HG02571 (cell line): ENCODE results near the gene DNAJA2.
"Not testable (repeated sequence)": the region's sequence is repeated elsewhere in the genome, so short reads cannot be mapped to it uniquely, and the experiment has no call there.

Experiments used
- ATAC-seq: cut with Tn5 transposase; IDR thresholded peaks from one replicate; pipeline ENCODE4 v1.9.1; 2021; ENCODE audit warnings: mild to moderate bottlenecking, moderate library complexity; ENCODE audit not compliant: unreplicated experiment

DNAJA2 gene

DNA sequence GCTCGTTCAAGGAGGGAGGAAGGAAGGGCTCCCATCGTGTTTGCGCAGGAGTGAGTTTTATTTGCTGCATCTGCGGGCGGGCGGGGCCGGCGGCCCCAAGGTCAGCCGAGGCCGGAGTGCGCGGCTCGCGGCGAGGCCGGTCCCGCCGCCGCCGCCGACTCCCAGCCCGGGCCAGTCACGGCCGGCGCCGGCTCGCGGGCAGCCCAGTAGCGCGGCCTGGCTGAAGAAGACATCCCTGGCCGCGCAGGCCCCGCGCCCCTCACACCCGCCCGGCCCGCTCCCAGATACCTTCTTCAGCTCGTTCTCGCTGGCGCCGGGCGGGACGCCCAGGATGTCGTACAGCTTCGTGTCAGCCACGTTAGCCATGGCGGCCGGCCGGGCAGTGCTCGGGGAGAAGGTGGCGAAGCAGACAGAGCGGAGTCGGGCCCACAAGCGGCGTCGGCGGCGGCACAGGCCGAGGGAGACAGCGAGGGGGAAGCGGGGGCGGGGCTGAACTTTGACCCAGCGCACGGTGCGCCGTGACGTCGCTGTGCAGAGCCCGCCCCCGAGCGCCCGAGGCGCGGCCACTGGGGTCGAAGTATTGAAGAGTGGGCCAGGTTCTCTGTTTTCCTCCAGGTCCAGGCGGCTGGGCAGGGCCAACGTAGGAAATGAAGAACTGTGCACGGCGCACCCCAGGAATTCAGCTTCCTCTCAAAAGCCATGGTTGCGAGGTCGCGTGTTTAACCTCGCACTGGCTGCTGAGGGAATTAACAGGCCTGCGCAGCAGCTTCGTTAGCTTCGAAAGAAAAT is at the start of gene DNAJA2:
TSS of gene DNAJA2 (minus strand) at position 468 of the 789 bp plus-strand sequence. CDS start at position 366, 102 bp downstream.
- ATAC-seq = peak; percentile 77

DNA sequence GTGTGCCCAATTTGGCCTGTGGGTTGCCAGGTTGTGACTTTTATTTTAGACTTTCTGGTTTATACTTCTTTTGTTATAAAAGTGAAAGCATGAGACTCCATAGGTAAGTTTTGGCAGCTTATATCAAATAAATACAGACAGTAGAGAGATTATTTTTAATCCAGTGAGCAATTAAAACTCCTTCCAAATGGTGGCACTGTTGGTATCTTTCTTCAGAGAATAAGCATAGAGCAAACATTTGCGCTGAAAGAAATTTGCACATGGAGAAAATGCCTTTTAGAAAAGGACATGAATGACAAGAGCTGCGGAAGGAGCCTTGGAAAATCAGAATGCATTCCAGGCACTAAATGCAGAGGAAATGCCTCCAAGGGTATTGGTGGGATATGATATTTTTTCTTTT is 46.1 kb upstream of the DNAJA2 start:
- ATAC-seq = no peak

DNA sequence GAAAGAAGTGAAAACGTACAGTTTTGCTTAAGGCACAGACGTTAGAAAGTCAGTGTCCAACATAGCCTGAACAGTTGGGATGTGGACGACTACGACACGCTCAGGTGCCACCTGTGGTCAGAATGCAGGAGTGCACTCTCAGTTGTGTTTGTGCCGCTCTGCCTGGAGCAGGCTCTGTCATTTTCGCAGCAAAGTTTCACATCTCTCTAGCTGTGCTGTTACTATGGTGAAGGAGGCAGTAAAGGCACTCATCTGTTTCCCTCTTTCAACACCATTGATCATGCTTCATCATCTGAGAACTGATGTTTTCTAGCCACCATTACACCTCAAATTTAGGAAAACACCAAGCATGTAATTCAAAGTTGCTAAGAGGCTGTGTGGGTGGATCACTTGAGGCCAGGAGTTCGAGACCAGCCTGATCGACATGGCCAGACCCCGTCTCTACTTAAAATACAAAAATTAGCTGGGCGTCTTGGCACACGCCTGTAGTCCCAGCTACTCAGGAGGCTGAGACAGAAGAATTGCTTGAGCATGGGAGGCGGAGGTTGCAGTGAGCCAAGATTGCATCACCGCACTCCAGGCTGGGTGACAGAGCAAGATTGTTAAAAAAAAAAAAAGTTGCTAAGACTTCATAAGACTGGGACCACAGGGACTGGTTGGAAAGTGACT is 44.9 kb upstream of the DNAJA2 start:
- peak; percentile 99 for ATAC-seq

DNA sequence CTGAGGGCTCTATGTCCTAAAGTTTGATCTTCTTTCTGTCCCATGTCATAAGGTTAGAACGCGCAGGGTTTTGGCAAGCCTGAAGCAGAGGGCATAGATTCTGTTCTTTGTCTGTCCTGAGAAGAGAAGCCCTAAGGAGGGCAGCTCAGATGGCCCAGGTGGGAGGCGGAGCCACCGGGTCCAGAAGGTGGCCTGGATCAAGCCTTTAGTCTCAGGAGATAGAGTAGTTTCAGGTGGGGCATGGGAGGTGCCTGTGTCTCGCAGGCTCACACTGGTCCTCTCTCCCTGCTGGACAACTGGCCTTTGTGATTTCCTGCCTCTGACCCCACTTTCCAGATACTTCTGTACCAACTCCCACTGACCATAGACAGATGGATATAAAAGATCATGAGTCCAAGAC is 44.2 kb upstream of the DNAJA2 start:
- ATAC-seq = no peak

DNA sequence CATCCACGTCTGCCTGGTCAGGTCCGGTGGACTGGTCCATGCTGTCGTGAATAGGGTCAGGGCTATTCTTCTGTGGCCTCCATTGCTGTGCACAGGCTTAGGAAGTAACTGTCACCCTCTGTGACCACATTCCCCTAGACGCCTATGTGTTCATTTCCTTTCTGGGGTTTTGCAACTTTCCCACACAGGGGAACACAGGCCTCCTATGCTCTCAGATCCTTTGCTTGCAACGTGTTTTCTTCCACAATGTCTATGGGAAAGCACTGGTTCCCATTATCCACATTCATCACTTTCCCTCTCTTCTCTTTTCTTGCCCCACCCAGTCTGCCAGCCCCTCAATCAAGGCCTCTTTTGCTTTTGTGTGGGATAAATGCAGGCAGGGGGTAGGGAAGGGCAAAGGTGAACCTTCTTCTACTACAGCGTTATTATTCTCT is 43.2 kb upstream of the DNAJA2 start:
- no peak for ATAC-seq

DNA sequence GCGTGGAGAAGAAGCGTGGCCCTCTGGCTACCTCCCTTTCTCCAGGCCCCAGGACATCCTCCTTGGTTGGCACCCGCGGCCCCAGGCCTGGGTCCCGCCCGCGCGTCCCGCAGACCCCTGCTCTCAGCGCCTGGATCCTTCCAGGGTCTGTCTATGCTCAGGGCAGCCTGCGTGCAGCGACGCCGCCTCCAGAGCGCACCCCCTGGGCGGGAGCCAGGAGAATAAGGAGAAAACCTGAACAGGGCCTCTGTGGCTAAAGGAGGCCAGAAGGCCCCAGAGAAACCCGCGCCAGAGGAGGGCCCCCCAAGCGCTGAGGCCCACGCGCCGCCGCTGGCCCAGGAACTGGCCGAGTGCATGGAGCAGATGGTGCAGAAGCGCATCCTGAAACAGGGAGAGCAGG is 40.4 kb upstream of the DNAJA2 start:
- ATAC-seq = no peak

DNA sequence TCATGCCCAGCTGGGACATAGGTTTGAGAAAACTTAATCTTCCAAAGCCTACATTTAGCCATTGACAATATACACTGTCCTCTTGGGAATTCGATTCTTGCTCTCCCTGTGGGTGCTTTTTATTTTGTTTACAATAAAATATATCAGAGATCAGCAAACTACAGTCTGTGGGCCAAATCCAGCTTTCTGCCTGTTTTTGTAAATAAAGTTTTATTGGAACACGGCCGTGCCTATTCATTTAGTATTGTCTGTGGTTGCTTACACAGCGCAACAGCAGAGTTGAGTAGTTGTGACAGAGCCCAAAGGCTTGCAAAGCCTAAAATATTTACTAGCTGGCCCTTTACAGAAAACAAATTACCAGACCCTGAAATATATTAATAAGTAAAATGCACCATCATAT is 39.7 kb upstream of the DNAJA2 start:
- ATAC-seq = no peak

- ATAC-seq = not testable (repeated sequence)
Measured at GRCh38 chr16:47010812-47011211, 37.3 kb upstream of the DNAJA2 start.

- ATAC-seq = no peak
Measured at GRCh38 chr16:47008612-47009011, 35.1 kb upstream of the DNAJA2 start.

DNA sequence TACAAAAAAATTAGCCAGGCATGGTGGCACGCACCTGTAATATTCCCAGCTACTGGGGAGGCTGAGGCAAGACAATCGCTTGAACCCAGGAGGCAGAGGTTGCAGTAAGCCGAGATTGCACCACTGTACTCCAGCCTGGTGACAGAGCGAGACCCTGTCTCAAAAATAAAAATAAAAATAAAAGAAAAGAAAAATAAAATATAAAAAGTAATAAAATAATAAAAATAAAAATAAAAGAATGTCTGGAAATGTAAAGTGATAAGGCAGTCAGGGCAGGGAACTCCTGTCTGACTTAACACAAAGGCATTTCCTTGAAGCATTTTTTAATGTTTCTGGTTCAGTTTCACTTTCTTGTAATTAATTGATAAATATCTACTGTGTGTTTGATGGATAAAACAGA is 34.7 kb upstream of the DNAJA2 start:
- ATAC-seq = no peak

DNA sequence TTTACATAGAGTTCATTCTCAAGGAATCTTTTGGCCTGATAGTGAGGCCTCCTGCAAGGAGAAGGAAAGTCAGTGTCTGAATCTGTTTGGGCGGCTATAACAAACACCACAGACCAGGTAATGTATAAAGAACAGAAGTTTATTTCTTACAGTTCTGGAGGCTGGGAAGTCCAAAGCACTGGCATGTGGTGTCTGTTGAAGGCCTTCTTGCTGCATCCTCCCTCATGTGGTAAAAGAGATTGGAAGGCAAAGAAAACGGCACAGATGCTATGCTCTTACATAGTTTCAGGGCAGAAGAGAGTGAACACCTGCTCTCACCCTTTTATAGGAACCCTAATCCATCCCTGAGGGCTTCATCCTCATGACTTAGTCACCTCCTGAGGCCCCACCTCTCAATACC is 31.2 kb upstream of the DNAJA2 start:
- no peak for ATAC-seq

DNA sequence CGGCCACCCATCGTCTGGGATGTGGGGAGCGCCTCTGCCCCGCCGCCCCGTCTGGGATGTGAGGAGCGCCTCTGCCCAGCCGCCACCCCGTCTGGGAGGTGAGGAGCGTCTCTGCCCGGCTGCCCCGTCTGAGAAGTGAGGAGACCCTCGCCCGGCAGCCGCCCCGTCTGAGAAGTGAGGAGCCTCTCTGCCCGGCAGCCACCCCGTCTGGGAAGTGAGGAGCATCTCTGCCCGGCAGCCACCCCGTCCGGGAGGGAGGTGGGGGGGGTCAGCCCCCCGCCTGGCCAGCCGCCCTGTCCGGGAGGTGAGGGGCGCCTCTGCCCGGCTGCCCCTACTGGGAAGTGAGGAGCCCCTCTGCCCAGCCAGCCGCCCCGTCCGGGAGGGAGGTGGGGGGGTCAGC is 26.6 kb upstream of the DNAJA2 start:
- not testable (repeated sequence) for ATAC-seq

DNA sequence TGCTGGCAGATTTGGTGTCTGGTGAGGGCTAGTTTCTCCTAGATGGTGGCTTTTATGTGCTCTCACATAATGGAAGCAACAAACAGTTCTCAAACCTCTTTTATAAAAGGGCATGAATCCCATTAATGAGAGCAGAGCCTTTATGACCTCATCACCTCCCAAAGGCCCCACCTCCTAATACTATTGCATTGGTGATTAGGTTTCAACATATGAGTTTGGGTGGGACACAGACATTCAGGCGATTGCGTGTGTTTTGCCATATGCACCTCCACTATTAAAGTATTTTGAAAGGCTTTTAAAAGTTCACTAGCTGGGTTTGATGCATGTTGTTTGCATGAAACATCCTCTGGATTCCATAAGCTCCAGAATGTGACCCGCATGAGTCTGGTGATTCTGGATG is 24.4 kb upstream of the DNAJA2 start:
- ATAC-seq = no peak

GRCh38 chr16:46996952-46997458 is 23.5 kb upstream of the DNAJA2 start:
- no peak for ATAC-seq

DNA sequence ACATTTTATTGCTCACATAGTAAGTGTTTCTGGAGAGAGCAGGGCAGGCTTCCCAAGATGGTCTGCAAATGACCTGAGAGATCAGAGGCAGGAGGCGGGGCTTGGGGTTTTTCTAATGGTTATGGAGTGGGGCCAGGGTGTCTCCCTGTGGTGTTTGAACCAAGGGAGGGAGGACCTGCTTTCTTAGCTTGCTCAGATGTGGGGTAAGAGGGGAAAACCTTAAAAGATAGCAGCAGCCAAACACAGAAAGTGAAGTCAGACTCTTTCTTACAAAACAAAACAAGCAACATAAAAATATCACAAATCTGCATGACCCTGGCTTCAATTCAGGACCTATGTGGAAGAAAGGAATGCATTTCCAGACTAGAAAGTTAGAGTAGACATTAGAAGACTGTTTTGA is 22.9 kb upstream of the DNAJA2 start:
- ATAC-seq = no peak

- no peak for ATAC-seq
Measured at GRCh38 chr16:46991729-46992704, 18.5 kb upstream of the DNAJA2 start.

GRCh38 chr16:46986896-46987295 is 13.4 kb upstream of the DNAJA2 start:
- no peak for ATAC-seq

DNA sequence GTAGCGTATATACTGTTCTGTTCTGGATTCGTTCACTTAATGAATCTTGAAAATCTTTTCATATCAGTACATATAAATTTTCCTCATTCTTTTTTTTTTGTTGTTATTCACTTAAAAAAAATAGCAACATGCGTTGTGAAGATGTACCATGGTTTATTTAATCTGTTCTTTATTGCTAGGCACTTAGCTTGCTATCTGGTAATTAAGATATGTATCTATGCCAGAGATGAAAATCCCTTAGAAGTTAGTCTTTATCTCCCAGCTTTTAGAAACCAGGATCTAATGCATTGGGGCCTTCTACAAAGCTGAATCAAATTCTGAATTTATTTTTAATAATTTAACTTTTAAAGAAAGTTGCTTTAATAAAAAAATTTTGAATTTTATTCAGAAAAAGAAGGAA is 13.0 kb upstream of the DNAJA2 start:
- ATAC-seq = no peak

DNA sequence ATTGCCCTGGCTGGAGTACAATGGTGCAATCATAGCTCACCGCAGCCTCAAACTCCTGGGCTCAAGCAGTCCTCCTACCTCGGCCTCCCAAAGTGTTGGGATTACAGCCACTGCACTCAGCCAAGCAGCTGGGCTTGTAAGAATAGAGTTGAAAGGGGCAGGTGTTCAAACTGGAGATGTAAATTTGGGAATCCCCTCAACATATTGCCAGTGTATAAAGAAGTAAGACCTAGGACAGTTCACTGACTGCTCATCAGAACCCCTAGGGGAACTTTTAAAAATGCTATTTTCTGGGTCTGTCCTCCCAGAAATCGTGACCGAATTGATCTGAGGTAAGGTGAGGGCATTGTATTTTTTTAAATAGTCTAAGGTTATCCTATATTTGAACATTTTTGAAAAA is 8.9 kb upstream of the DNAJA2 start:
- peak; percentile 62 for ATAC-seq

- ATAC-seq = no peak
Measured at GRCh38 chr16:46980926-46981325, 7.5 kb upstream of the DNAJA2 start.

- no peak for ATAC-seq
Measured at GRCh38 chr16:46976550-46976949, 3.1 kb upstream of the DNAJA2 start.
